ENCODE measurements around the gene SH3PXD2B. TPM values are rescaled to one million over a fixed set of nuclear protein-coding genes. Genes with fewer than 3 reads are reported as not detected.

SH3PXD2B gene
- total and polyA plus RNA-seq, 2 of the 13 experiments (the other 11 are each of a cell fraction or from before 2014, with no cell fraction given), result 3.4 to 4.6 TPM

GRCh38 chr5:172420235-172420939, 33.9 kb downstream of the SH3PXD2B start (continued):
- TF ChIP-seq ZSCAN21 (CRISPR knock-in tag; IDR thresholded peaks at IDR 0.05; ENCODE audit: borderline replicate concordance) (no peak), ZNF331 (CRISPR knock-in tag; IDR thresholded peaks at IDR 0.05) (peak; percentile 44; the same call in 1 of the 2 replicates), RNF2 (conservative IDR thresholded peaks at IDR 0.05; ENCODE audit: low read depth) (no peak), TFDP2 (CRISPR knock-in tag; IDR thresholded peaks at IDR 0.05) (peak; percentile 50; the same call in 1 of the 2 replicates), ZFP62 (CRISPR knock-in tag; IDR thresholded peaks at IDR 0.05) (no peak), SOX5 (CRISPR knock-in tag; IDR thresholded peaks at IDR 0.05; ENCODE audit: borderline replicate concordance) (peak; percentile 51; the same call in 1 of the 2 replicates), XRCC5 (optimal IDR thresholded peaks at IDR 0.05; ENCODE audit: low read length) (peak; percentile 29), FOXA3 (CRISPR knock-in tag; IDR thresholded peaks at IDR 0.05) (peak; percentile 94), ZNF550 (CRISPR knock-in tag; IDR thresholded peaks at IDR 0.05; ENCODE audit: borderline replicate concordance) (no peak), ZXDC (CRISPR knock-in tag; IDR thresholded peaks at IDR 0.05) (no peak), ETV5 (CRISPR knock-in tag; IDR thresholded peaks at IDR 0.05; ENCODE audit: borderline replicate concordance) (peak; percentile 69; the same call in 1 of the 2 replicates), ZNF619 (CRISPR knock-in tag; IDR thresholded peaks at IDR 0.05) (no peak), ZEB1 (IDR thresholded peaks at IDR 0.05; ENCODE audit: insufficient replicate concordance, low read depth) (peak; percentile 77), USF2 (IDR thresholded peaks at IDR 0.05; ENCODE audit: low read depth, low read length) (no peak), USF2 (CRISPR knock-in tag; IDR thresholded peaks at IDR 0.05; ENCODE audit: borderline replicate concordance) (no peak), SALL1 (CRISPR knock-in tag; IDR thresholded peaks at IDR 0.05) (peak; percentile 53; the same call in 1 of the 2 replicates), THYN1 (CRISPR knock-in tag; IDR thresholded peaks at IDR 0.05; ENCODE audit: borderline replicate concordance, low read depth) (no peak), ZFP36L2 (CRISPR knock-in tag; IDR thresholded peaks at IDR 0.05) (no peak), SP2 (CRISPR knock-in tag; IDR thresholded peaks at IDR 0.05) (peak; percentile 96), ZNF292 (CRISPR knock-in tag; IDR thresholded peaks at IDR 0.05; ENCODE audit: borderline replicate concordance, low read depth) (0 out of 2 replicates have a peak, but pooled peaks have one; percentile 58)
